ENCODE data around the gene STN1.

The STN1 gene

DNA sequence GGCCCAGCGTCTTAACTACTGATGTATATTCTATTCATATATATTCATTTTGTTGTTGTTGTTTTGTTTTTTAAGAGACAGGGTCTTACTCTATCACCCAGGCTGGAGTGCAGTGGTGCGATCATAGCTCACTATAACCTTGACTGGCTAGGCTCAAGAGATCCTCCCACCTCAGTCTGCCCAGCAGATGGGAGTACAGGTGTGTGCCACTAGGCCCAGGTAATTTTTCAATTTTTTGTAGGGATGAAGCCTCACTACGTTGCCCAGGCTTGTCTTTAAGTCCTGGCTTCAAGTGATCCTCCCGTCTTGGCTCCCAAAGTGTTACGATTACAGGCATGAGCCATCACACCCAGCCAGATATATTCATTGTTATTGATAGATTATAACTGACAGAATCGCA is 12.9 kb upstream of the STN1 start:
- DNase-seq (ENCODE audit: low read depth): no peak
- H3K4me3 ChIP-seq (ENCODE audit: low read depth, low read length): no peak overlapping the region

DNA sequence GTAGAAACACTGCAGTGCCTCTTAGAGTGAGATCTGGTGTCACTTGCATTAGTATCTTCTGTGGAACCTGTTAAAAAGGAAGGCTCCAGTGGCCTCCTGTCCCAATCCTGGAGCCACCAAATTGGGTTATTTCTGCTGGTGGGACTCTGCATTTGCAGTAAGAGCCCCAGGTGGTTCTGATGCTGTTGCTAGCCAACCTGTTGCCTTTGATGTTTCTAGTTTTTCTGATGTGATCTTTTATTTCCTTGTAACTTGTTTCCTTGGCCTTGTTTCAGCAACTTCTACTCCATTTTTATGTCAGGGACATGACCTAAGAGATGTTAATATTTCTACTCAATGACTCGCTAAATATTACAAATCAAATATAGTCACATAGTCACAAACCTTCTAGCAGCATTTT is 12.5 kb upstream of the STN1 start:
- no peak for DNase-seq (ENCODE audit: low read depth)

DNA sequence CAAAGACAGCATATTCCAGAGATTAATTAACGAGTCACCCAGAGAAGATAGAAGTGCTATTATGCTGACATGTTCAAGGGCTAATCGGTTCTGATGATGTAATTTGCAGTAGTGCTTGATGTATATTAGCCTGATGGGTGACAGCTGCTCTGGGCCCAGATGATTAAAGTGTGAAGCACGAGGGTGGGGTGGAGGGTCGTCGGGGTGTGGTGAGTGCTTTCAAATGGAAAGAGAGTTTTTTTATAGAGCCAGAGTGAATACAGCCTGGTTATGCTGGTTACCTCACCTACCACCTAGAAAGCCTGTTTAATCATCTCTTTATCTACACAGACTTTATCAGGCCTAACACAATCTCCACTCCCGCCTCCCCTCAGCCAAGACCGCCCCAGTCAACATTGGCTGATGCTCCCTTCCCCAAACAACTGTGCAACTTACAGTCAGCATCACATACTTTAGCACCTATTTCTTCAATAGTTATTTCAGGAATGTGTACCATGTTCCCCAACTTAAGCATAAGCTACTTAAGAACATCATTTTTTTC is 11.5 kb upstream of the STN1 start:
- no peak overlapping the region for H3K4me3 ChIP-seq (ENCODE audit: low read depth, low read length)
- no peak for DNase-seq (ENCODE audit: low read depth)

More for the DNA sequence above, 12.5 kb upstream of the STN1 start:
- no peak overlapping the region for H3K4me3 ChIP-seq (ENCODE audit: low read depth, low read length)

DNA sequence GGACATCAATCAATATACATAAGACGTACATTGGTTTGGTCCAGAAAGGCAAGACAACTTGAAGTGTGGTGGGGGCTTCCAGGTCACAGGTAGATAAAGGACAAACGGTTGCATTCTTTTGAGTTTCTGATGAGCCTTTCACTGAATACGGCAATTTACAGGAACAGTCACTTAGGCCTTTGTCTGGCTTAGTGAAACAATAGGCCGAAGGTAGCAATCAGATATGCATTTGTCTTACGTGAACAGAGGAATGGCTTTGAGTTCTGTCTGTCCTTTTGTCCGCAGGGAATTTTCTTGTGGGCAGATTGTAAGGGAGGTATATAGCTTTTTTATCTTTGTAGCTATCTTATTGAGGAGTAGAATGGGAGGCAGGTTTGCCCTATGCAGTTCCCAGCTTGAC is 10.8 kb upstream of the STN1 start:
- no peak for DNase-seq (ENCODE audit: low read depth)
- H3K4me3 ChIP-seq (ENCODE audit: low read depth, low read length): no peak overlapping the region

DNA sequence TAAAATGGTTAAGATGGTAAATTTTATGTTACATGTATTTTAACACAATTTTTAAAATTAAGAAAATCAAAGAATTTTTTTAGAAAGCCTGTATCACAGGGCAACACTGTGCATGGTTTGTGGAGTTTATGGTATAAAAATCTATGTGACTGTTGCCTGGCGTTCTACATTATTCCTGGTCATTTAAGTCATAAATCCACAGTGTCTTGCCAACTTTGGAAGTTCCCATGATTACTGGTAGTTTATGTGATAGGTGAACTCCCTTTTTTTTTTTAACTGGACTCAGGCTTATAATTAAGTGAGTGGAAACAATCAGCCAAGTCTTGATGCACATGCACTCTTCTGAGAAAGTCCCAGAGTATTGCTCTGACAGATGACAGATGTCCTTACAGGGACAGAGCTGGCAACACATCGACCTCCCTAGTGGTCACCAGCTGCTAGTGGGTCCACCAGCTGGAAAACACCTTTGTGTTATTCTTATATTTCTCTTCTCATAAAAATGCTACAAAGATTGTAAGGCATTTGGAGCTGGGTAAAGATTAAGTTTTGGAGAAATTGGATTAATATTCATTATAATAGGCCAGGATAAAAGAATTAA is 8.8 kb upstream of the STN1 start:
- no peak for DNase-seq (ENCODE audit: low read depth)
- H3K4me3 ChIP-seq (ENCODE audit: low read depth, low read length): no peak overlapping the region

DNA sequence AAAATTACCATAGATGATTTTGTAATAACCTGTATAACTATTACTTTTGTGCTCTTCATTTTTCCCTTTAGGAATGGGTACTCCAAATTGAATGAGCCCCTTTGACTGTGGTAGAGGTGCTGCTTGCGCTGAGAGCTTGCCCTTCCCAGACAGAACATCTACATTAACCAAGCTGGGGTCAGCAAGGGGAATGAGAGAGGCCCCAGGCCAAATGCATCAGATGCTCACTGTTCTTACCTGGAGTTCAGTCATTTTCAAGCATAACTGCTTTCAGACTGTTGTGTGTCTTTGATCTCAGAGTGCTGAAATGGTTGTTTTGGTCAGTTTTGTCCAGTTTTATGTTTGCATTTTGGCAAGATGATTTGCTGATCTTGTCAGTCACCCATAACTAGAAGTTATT is 7.6 kb upstream of the STN1 start:
- DNase-seq (ENCODE audit: low read depth): no peak
- H3K4me3 ChIP-seq (ENCODE audit: low read depth, low read length): no peak overlapping the region

DNA sequence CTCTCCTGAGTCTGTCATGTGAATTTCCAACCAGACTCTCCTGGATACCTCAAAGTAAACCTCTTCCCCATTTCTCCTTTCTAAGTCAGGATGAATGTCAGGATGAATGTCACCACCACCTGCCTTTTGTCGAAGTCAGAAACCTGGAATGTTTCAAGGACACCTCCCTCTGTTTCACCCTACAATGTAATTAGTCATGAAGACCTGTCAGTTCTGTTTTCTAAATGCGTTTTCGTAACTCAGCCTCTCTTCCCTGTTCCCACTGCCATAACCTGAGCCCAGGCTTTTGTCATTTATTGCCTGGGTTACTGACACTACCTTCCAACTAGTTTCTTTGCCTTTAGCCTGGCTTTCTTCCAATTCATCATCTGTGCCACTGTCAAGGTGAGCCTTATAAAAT is 5.5 kb upstream of the STN1 start:
- no peak overlapping the region for H3K4me3 ChIP-seq (ENCODE audit: low read depth, low read length)
- no peak for DNase-seq (ENCODE audit: low read depth)

DNA sequence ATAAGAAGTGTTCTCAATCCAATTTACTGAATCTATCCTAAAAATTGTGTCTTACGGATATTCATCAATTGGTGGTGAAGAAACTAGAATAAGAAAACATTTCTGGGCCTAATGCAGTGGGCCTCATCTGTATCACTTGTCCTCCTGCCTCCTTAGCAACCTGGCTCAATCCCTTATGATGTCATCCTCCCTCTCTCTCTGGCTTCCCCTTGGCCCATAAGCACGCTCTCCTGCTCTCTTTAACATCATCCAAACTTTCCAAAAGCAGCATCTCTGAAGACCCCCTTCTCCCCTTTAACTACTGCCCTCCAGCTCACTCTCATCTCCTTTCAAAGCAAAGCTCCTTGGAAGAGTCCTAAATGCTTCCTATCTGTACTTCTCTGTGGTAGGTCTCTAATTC is 4.7 kb upstream of the STN1 start:
- DNase-seq (ENCODE audit: low read depth): no peak
- H3K4me3 ChIP-seq (ENCODE audit: low read depth, low read length): no peak overlapping the region

DNA sequence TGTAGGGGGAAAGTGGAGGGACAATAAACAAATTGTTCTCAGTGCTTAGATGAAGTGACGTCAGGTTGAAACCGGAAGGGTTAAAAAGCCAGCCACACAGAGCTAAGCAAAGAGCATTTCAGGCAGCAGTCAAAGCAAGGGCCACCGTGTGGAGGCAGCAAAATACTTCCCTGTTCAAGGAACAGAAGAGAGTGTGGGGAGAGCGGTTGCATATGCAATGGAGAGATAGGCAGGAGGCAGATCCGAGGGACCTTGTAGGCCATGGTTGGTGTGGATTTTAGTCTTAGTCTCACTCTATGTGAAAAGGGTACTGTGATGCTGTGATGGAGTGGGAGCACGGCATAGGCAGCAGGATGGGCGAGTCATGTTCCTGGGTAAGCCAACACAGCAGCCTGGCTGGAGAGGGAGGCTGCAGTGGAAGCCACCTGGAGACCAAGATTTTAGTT is 3.8 kb upstream of the STN1 start:
- peak; percentile 4 for DNase-seq (ENCODE audit: low read depth)
- H3K4me3 ChIP-seq (ENCODE audit: low read depth, low read length): no peak overlapping the region

DNA sequence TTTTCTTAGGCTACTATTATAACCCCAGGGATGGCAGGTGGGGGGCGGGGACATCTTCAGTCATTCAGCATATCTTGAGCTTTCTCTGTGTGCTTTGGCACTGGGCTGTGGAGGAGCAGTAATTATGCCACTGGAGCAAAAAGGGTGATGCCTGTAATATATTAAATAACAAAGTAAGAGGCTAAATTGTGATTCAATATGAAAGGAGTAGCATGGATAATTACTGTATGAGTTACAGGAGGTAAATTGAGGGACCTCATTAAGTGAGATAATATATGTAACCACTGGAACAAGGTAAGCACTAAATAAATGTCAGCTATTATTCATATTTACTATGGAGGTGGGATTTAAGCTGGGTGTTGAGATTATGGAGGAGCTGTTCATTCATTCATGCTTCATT is 3.3 kb upstream of the STN1 start:
- no peak for DNase-seq (ENCODE audit: low read depth)
- no peak overlapping the region for H3K4me3 ChIP-seq (ENCODE audit: low read depth, low read length)

DNA sequence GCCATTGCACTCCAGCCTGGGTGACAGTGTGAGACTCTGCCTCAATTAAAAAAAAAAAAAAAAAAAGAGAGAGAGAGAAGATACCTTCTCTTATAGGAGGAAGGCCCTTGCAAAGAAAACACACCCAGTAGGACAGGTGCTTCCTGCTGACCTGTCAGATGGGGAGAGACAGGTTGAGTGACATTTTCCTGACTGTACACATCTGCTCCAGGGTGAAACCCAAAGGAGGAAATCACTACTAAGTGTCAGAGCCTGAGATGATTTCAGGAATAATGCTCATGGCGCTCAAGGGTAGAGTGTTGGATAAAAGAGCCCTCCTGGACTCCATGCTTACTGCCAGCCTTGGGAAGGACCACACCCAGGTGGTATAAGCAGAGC is 1.7 kb upstream of the STN1 start:
- DNase-seq (ENCODE audit: low read depth): no peak
- no peak overlapping the region for H3K4me3 ChIP-seq (ENCODE audit: low read depth, low read length)

DNA sequence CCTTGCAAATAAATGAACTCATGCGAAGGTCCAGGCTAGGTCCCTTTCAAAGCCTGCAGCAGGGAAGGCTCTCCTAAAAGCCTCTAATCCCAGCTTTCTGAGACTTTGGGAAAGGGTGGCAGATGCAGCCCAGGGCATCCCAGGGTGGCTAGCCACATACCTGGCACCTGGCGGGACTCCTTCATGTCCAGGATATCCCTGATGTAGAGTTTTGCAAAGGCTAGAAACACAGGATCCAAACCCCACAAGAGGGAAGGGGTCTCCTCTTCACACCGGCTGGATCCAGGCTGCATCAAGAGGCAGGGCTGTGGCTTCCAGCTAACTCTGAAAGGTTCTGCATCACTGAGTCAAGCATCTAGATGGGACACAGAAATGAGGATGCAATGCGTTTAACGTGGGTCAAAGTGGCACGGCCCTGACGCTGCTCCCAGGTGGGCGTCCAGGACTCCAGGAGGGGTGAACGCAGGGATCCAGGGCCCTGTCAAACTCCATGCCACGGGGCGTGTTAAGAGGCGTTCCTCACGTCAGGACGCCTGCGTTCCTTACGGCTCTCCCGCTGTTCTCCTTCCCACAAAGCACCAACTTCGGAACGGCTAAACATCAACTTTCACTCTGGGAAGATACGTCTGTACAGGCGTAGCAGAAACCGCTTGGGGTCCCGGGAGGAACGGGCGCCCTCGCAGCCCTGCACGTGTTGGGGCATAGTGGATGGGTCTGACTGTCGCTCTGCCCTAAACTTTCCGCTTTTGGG is 507 bp downstream of the STN1 start:
- DNase-seq (ENCODE audit: low read depth): no peak
- peak overlapping the region; percentile 71 for H3K4me3 ChIP-seq (ENCODE audit: low read depth, low read length)

DNA sequence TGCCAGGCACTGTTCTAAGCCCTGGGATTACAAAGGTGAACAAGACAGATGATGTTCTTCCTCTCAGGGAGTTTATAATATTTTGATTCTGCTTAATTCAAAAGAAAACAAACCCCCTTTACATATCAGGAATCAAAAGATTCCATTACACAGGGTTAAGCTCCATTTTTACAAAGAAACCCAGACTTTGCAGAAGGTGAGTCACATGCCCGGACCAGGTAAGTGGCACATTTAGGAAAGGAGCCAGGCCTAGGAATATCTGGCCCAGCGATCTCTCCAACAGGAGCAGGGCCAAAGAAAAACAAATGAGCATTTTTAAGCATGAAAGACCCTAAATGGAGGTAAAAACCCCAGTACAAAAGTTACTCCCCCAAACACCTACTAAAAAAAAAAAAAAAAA is 1.1 kb downstream of the STN1 start:
- peak overlapping the region; percentile 71 for H3K4me3 ChIP-seq (ENCODE audit: low read depth, low read length)
- DNase-seq (ENCODE audit: low read depth): no peak

DNA sequence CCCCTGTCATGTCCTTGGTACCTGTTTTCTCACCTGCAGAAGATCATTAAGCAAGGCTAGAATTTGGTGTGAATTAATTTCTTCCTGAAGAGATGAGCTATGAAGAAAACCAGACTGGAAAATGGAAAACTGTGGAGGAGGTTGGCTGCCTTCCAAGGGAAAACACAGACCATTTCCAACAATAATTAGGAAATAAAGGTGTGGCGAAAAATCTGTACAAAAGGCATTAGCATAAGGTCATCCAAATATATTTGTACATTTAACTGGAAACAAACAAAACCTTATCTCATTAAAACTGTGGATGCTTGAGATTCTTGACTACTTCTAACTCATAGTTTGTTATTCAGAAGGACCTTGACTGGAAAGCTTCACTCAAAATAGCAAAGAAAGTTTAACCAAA is 1.7 kb downstream of the STN1 start:
- peak overlapping the region; percentile 71 for H3K4me3 ChIP-seq (ENCODE audit: low read depth, low read length)
- no peak for DNase-seq (ENCODE audit: low read depth)

DNA sequence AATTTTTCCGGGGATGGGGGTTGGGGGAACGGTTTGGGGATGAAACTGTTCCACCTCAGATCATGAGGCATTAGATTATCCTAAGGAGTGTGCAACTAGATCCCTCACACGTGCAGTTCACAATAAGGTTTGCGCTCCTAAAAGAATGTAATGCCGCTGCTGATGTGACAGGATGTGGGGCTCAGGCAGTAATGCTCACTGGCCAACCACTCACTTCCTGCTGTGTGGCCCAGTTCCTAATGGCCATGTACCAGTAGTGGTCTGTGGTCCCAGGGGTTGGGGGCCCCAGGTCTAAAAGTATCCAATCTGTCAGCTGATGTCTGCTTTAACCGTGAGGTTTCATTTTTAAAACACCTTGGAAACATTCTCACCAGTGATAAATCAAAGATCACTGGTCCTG is 2.2 kb downstream of the STN1 start:
- peak overlapping the region; percentile 71 for H3K4me3 ChIP-seq (ENCODE audit: low read depth, low read length)
- DNase-seq (ENCODE audit: low read depth): no peak

DNA sequence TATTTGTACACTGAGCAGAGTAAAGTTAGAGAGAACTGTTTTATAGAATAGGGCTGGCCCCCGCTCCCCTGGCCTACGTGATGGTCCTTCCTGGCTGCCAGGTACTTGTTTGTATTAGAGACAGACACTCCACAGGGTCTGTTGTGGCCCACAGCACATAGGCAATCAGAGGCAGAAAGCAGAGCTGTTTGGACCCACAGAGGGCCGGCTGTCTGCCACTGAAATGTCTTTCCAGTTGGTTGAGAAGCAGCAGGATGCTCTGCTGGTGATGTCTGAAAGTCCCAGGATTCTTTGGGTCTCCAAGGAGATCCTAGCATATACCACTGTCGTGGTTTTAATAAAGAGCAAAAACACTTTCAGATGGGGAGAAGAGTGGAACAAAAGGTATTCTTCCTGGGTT is 5.2 kb downstream of the STN1 start:
- H3K4me3 ChIP-seq (ENCODE audit: low read depth, low read length): no peak overlapping the region
- DNase-seq (ENCODE audit: low read depth): no peak

DNA sequence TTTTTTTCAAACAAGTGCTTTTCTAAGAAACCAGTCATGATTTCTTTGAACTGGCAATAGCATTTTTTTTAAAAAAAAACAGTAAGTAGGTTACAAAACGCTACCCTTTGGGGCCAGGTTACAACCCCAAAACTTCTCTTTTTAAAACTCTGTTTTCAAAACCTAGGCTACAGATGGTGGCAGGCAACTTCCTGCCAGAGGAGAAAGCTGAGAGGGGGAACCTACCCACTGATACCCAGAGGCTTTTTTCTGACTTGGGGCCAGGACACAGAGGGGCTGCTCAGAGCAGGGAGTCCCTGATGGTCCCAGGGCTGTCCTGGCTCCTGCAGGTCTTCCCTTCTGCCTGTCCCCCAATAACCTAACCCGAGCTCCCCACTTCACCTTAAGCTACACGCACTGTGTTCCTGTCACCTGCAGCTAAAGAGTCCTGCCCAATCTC is 6.9 kb downstream of the STN1 start:
- DNase-seq (ENCODE audit: low read depth): no peak

DNA sequence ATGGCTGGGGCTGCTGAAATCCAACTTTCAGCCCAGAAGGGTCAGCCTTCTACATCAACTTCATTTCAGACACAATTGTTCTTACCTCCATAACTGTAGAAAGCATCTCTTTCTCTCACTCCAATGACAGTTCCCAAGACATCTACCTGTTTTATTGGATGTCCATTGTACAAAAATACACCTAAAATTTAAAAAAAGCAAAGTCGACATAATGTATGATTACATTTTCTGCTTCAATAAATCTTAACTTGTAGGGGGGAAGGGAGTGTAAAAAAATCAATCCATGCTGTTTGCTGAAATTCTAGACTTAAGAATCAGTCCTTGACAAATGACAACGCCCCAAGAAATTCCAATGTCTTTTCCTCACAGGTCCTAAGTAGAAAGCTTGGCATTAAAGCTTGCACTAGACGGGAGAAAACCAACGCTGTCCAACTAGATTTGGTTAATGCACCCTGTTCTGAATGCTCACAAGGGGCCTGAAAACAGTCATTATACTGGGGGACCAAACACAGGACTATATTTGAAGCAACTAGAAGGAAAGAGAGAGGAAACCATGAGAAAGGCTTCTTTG is 7.5 kb downstream of the STN1 start:
- H3K4me3 ChIP-seq (ENCODE audit: low read depth, low read length): no peak overlapping the region

More for the DNA sequence above, 6.9 kb downstream of the STN1 start:
- H3K4me3 ChIP-seq (ENCODE audit: low read depth, low read length): no peak overlapping the region

DNA sequence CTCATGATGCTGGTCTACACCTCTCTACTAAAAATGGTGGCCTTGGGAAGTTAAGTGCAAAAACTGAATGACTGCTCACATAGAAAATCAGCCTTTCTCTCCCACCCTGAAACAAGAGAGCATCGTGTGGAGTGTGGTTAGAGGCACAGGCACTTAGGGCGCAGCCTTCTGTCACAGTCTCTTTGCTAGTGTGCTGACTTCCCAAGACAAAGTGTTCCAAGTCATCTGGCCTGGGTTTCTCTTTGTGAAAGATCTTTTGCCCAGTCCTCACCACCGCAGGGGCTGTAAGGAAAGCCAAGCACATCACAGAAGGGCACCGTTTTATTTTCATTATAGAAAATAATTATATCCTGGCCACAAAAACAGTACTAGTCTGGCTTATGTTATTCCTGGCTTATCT is 12.5 kb downstream of the STN1 start:
- no peak overlapping the region for H3K4me3 ChIP-seq (ENCODE audit: low read depth, low read length)
- no peak for DNase-seq (ENCODE audit: low read depth)

More for the DNA sequence above, 7.5 kb downstream of the STN1 start:
- DNase-seq (ENCODE audit: low read depth): no peak

DNA sequence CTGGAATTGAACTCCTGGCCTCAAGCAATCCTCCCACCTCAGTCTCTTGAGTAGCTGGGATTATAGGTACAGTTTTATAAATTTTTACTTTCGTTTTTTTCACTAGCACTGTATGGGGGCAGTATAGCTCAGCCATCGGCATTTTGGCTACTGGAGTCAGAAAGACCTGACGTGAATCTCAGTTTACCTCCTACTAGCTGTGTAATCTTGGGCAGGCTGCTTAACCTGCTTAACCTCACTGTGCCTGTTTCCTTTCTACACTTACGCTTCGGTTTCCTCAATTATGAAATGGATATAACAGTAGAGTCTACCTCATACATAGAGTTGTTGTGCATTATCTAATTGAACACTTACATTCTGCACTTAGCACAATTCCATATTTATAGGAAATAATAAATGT is 16.7 kb downstream of the STN1 start:
- H3K4me3 ChIP-seq (ENCODE audit: low read depth, low read length): no peak overlapping the region
- DNase-seq (ENCODE audit: low read depth): no peak

DNA sequence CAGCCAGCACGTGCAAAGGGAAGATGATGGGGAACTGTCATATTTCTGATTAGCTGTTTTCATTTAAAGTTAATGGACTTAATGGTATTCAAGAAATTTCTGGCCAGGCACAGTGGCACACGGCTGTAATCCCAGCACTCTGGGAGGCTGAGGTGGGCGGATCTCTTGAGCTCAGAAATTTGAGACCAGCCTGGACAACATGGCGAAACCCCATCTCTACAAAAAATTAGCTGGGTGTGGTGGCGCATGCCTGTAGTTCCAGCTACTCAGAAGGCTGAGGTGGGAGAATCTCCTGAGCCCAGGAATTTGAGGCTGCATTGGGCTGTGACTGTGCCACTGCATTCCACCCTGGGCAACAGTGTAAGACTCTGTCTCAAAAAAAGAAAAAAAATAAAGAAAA is 18.7 kb downstream of the STN1 start:
- no peak for DNase-seq (ENCODE audit: low read depth)
- no peak overlapping the region for H3K4me3 ChIP-seq (ENCODE audit: low read depth, low read length)

All from skeletal muscle cell (primary cell).